Measurements from ENCODE around the gene ALK. TPM values are rescaled to one million over a fixed set of nuclear protein-coding genes. Genes with fewer than 3 reads are reported as not detected.

Gene ALK
- total RNA-seq, 1 experiment from 2014 or later: 0.07 TPM

DNA sequence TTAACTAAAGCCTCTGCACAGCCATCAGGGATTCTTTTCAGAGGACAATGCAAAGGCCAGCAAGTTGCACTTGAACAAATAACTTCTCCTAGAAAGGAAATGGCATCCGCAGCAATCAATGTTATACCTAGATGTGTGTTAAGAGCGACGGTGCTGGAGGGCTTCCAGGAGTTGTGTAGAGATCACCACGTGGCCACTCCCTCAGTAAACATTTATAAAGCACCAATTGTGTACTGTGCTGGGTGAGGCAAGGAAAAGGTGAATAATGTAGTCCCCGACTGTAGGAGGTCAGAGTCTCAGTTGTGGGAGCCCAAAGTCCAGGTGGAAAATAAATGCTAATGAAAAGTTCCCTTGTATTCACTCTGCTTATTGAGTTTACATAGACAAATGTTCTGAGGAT, 135.0 kb downstream of the ALK start:
- no peaks in the 10 kb centered on the region for H3K36me3 Mint-ChIP-seq (ENCODE audit: insufficient read depth, unreplicated experiment)
- TF ChIP-seq, protein P1, sequence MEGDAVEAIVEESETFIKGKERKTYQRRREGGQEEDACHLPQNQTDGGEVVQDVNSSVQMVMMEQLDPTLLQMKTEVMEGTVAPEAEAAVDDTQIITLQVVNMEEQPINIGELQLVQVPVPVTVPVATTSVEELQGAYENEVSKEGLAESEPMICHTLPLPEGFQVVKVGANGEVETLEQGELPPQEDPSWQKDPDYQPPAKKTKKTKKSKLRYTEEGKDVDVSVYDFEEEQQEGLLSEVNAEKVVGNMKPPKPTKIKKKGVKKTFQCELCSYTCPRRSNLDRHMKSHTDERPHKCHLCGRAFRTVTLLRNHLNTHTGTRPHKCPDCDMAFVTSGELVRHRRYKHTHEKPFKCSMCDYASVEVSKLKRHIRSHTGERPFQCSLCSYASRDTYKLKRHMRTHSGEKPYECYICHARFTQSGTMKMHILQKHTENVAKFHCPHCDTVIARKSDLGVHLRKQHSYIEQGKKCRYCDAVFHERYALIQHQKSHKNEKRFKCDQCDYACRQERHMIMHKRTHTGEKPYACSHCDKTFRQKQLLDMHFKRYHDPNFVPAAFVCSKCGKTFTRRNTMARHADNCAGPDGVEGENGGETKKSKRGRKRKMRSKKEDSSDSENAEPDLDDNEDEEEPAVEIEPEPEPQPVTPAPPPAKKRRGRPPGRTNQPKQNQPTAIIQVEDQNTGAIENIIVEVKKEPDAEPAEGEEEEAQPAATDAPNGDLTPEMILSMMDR (IDR thresholded peaks at IDR 0.05; ENCODE audit: unreplicated experiment): no peak
- no TSS peak for BruUV-seq (replicated peaks)
- ChIA-PET CTCF (no interaction called here), POLR2A (no interaction called here)
- intact Hi-C loops (cut with micrococcal nuclease): no loop called here
- no peaks in the 10 kb centered on the region for H3K9me3 Mint-ChIP-seq (ENCODE audit: unreplicated experiment)
- H3K4me1 Mint-ChIP-seq (ENCODE audit: insufficient read depth, unreplicated experiment): no peaks in the 10 kb centered on the region
- H3K27me3 Mint-ChIP-seq (ENCODE audit: insufficient read depth, unreplicated experiment): peaks cover 54% of the 10 kb centered on the region
- no peak overlapping the region for H3K4me3 Mint-ChIP-seq (ENCODE audit: unreplicated experiment)
- H3K27ac Mint-ChIP-seq (ENCODE audit: low read depth, unreplicated experiment): no peak overlapping the region
- no peak for DNase-seq (ENCODE audit: unreplicated experiment)

DNA sequence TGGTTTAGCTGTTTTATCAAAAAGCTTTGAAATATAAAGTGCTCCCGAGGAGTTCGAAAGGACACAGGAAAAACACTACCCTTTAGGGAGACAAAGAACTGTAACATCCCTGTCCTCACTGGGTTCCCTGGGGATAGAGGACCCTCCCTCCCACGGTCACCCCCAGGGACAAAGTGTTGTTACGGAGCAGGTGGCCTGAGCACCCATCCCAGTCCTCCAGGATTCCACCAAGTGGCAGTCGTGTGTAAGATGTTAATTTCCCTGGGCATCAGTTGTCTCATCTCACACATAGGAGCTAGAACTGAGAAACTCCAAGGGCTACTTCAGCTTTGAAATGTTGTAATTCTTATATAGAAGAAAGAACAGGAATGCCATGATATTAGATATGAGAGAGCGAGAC, 137.7 kb downstream of the ALK start:
- no peak for DNase-seq (ENCODE audit: unreplicated experiment)
- Mint-ChIP-seq H3K27me3 (ENCODE audit: insufficient read depth, unreplicated experiment) (peaks cover 54% of the 10 kb centered on the region), H3K9me3 (ENCODE audit: unreplicated experiment) (no peaks in the 10 kb centered on the region), H3K27ac (ENCODE audit: low read depth, unreplicated experiment) (no peak overlapping the region), H3K4me1 (ENCODE audit: insufficient read depth, unreplicated experiment) (no peaks in the 10 kb centered on the region), H3K36me3 (ENCODE audit: insufficient read depth, unreplicated experiment) (no peaks in the 10 kb centered on the region), H3K4me3 (ENCODE audit: unreplicated experiment) (no peak overlapping the region)
- TF ChIP-seq, protein P1 (IDR thresholded peaks at IDR 0.05; ENCODE audit: unreplicated experiment): no peak
- BruUV-seq (replicated peaks): no TSS peak
- ChIA-PET CTCF (no interaction called here), POLR2A (no interaction called here)
- intact Hi-C loops (cut with micrococcal nuclease): no loop called here

DNA sequence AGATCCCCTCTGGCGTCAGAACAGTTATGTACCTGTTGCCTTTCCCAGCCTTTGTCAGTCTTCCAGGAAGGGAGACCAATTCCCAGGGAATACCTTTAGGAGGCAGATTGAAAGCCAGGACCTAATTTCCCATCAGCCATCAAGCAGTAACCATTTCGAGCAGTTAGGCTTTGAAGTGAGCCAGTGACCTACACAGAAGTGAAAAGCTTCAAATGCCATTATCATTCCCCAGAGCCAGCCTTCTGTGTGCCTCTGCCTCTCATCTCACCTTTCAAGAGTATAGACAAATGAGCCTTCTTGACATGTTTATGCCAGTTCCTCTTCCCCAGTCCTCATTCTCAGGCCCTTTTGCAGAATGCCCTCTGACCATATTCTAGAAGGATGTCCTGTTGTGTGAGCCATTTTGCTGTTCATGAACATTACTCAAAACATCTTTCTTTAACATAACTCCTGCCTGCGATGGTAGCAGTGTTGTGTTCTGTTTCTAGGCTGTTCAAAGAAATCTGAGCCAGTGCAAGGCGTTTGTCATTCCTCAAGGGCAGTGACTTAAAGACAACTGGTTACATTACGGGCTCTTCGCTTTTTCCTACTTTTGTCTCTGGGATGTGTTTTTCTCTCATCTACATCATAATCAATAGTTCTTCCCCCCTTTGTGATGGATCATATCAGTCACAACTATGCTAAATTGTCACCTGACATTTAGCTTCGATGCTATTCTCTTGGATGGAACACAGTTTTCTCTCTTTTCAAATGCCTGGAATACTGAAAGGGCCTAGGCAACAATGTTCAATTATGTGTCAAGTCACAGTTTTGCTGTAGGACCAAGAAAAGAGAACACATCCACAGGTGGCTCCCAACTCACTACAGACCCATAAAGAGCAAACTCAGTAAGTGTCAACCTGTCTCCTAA, 138.6 kb downstream of the ALK start:
- ChIA-PET POLR2A (no interaction called here), CTCF (no interaction called here)
- Mint-ChIP-seq H3K27me3 (ENCODE audit: insufficient read depth, unreplicated experiment) (peaks cover 58% of the 10 kb centered on the region), H3K27ac (ENCODE audit: low read depth, unreplicated experiment) (no peak overlapping the region), H3K9me3 (ENCODE audit: unreplicated experiment) (no peaks in the 10 kb centered on the region), H3K36me3 (ENCODE audit: insufficient read depth, unreplicated experiment) (no peaks in the 10 kb centered on the region), H3K4me1 (ENCODE audit: insufficient read depth, unreplicated experiment) (no peaks in the 10 kb centered on the region), H3K4me3 (ENCODE audit: unreplicated experiment) (no peak overlapping the region)
- BruUV-seq (replicated peaks): no TSS peak
- intact Hi-C loops (cut with micrococcal nuclease): no loop called here
- TF ChIP-seq, protein P1 (IDR thresholded peaks at IDR 0.05; ENCODE audit: unreplicated experiment): no peak
- no peak for DNase-seq (ENCODE audit: unreplicated experiment)

DNA sequence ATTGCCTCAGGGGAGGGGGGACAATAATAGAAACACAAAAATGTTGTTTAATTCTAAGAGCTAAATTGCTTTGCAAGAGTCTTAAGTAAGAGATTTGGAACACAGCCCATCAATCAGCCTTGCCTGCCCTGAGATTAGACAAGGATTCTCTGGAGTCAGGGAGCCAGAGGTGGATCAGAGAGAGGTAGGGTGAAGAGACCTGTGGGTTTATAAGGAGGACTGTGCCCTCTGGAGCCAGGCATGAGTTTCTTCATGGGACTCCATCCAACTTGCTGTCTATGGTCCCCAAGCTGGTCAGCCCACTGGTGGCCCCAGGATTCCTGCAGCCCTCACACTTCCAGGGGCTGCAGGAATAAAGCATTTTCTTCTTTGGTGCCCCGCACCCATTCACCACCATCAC, 139.3 kb downstream of the ALK start:
- Mint-ChIP-seq H3K27me3 (ENCODE audit: insufficient read depth, unreplicated experiment) (peaks cover 53% of the 10 kb centered on the region), H3K27ac (ENCODE audit: low read depth, unreplicated experiment) (no peak overlapping the region), H3K36me3 (ENCODE audit: insufficient read depth, unreplicated experiment) (no peaks in the 10 kb centered on the region), H3K9me3 (ENCODE audit: unreplicated experiment) (no peaks in the 10 kb centered on the region), H3K4me3 (ENCODE audit: unreplicated experiment) (no peak overlapping the region), H3K4me1 (ENCODE audit: insufficient read depth, unreplicated experiment) (no peaks in the 10 kb centered on the region)
- ChIA-PET CTCF (no interaction called here), POLR2A (no interaction called here)
- intact Hi-C loops (cut with micrococcal nuclease): no loop called here
- DNase-seq (ENCODE audit: unreplicated experiment): no peak
- TF ChIP-seq, protein P1 (IDR thresholded peaks at IDR 0.05; ENCODE audit: unreplicated experiment): no peak
- no TSS peak for BruUV-seq (replicated peaks)

Measured in MCF 10A (cell line).